ENCODE results near the gene ZNRF3.

ZNRF3 gene

DNA sequence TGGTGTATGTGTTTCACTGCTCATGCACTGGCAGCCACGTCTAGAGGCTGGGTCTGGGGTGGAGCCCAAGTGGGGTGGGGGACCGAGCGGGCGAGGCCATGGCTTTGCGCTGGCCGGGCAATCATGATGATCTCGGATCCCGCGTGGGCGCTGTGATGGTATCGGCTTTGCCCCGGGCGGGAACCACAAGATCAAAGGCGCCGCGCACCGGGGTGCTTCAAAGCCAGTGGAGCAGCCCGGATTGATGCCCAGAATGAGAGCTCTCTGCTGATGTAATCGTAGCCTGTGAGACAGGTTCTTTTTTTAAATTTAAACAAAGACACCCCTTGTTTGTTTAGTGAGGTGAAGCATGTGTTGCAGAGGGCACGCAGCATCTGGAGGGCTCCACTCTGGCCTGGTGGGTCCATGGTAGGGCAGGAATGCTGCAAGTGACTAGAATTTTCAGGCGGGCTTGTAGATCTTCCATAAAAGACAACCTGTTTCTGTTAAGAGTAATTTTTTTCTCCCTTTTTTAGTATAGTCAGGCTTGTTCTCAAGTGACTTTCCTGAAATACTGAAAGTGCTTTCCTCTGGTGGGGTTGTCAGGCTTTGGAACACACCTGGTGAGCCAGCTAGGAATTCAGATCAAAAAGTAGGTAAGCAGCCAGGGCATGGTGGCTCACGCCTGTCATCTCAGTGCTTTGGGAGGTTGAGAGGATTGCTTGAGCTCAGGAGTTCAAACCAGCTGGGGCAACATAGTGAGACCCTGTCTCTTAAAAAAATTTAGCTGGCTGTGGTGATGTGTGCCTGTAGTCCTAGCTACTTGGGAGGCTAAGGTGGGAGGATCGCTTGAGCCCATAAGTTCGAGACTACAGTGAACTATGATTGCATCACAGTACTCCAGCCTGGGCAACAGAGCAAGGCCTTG is 40.7 kb downstream of the ZNRF3 start:
- POLR2A ChIA-PET = interaction anchor here (1.0 kb wide), 1 partner anchor 41 kb away, joined by 4 read pairs; the partner anchor contains the start of gene ZNRF3
- TF ChIP-seq TRIM28 (IDR thresholded peaks at IDR 0.05; ENCODE audit: borderline replicate concordance, low read length) (no peak), ZNF184 (tag by site-specific recombination; IDR thresholded peaks at IDR 0.05) (no peak), TCF7L2 (IDR thresholded peaks at IDR 0.05; ENCODE audit: borderline replicate concordance, low read depth, low read length) (peak; percentile 94; the same call in 1 of the 2 replicates), ZFP37 (tag by site-specific recombination; IDR thresholded peaks at IDR 0.05) (no peak), ZNF133 (tag by site-specific recombination; IDR thresholded peaks at IDR 0.05) (no peak), ZNF501 (tag by site-specific recombination; IDR thresholded peaks at IDR 0.05) (no peak), WT1 (tag by site-specific recombination; IDR thresholded peaks at IDR 0.05) (no peak), ZNF248 (tag by site-specific recombination; IDR thresholded peaks at IDR 0.05) (no peak), ZSCAN23 (tag by site-specific recombination; IDR thresholded peaks at IDR 0.05) (no peak), KLF1 (tag by site-specific recombination; IDR thresholded peaks at IDR 0.05) (peak; percentile 84), HOXD13 (CRISPR knock-in tag; IDR thresholded peaks at IDR 0.05; ENCODE audit: borderline replicate concordance) (no peak), ZBTB8A (tag by site-specific recombination; IDR thresholded peaks at IDR 0.05) (peak; percentile 33; the same call in 1 of the 2 replicates), ZFHX2 (tag by site-specific recombination; conservative IDR thresholded peaks at IDR 0.05) (peak; percentile 51; the same call in 1 of the 2 replicates), SCRT1 (tag by site-specific recombination; IDR thresholded peaks at IDR 0.05; ENCODE audit: borderline replicate concordance) (no peak), KLF10 (tag by site-specific recombination; IDR thresholded peaks at IDR 0.05) (no peak), ZNF335 (tag by site-specific recombination; conservative IDR thresholded peaks at IDR 0.05) (no peak), ZIC2 (tag by site-specific recombination; IDR thresholded peaks at IDR 0.05) (peak; percentile 69), ZNF239 (tag by site-specific recombination; IDR thresholded peaks at IDR 0.05) (no peak), ZNF549 (tag by site-specific recombination; IDR thresholded peaks at IDR 0.05) (no peak), ZNF394 (tag by site-specific recombination; IDR thresholded peaks at IDR 0.05; ENCODE audit: borderline replicate concordance) (peak; percentile 60; the same call in 1 of the 2 replicates), SALL2 (tag by site-specific recombination; IDR thresholded peaks at IDR 0.05; ENCODE audit: borderline replicate concordance) (no peak)
- TF ChIP-seq, protein P1, sequence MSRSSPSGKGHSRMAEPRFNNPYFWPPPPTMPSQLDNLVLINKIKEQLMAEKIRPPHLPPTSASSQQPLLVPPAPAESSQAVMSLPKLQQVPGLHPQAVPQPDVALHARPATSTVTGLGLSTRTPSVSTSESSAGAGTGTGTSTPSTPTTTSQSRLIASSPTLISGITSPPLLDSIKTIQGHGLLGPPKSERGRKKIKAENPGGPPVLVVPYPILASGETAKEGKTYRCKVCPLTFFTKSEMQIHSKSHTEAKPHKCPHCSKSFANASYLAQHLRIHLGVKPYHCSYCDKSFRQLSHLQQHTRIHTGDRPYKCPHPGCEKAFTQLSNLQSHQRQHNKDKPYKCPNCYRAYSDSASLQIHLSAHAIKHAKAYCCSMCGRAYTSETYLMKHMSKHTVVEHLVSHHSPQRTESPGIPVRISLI (tag by site-specific recombination; IDR thresholded peaks at IDR 0.05) = no peak
- TF ChIP-seq, protein P2, sequence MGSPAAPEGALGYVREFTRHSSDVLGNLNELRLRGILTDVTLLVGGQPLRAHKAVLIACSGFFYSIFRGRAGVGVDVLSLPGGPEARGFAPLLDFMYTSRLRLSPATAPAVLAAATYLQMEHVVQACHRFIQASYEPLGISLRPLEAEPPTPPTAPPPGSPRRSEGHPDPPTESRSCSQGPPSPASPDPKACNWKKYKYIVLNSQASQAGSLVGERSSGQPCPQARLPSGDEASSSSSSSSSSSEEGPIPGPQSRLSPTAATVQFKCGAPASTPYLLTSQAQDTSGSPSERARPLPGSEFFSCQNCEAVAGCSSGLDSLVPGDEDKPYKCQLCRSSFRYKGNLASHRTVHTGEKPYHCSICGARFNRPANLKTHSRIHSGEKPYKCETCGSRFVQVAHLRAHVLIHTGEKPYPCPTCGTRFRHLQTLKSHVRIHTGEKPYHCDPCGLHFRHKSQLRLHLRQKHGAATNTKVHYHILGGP (tag by site-specific recombination; IDR thresholded peaks at IDR 0.05) = no peak
- TF ChIP-seq, protein P3, sequence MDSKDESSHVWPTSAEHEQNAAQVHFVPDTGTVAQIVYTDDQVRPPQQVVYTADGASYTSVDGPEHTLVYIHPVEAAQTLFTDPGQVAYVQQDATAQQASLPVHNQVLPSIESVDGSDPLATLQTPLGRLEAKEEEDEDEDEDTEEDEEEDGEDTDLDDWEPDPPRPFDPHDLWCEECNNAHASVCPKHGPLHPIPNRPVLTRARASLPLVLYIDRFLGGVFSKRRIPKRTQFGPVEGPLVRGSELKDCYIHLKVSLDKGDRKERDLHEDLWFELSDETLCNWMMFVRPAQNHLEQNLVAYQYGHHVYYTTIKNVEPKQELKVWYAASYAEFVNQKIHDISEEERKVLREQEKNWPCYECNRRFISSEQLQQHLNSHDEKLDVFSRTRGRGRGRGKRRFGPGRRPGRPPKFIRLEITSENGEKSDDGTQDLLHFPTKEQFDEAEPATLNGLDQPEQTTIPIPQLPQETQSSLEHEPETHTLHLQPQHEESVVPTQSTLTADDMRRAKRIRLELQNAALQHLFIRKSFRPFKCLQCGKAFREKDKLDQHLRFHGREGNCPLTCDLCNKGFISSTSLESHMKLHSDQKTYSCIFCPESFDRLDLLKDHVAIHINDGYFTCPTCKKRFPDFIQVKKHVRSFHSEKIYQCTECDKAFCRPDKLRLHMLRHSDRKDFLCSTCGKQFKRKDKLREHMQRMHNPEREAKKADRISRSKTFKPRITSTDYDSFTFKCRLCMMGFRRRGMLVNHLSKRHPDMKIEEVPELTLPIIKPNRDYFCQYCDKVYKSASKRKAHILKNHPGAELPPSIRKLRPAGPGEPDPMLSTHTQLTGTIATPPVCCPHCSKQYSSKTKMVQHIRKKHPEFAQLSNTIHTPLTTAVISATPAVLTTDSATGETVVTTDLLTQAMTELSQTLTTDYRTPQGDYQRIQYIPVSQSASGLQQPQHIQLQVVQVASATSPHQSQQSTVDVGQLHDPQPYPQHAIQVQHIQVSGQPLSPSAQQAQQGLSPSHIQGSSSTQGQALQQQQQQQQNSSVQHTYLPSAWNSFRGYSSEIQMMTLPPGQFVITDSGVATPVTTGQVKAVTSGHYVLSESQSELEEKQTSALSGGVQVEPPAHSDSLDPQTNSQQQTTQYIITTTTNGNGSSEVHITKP (tag by site-specific recombination; IDR thresholded peaks at IDR 0.05) = peak; percentile 23; the same call in 1 of the 2 replicates
- TF ChIP-seq, protein P4, sequence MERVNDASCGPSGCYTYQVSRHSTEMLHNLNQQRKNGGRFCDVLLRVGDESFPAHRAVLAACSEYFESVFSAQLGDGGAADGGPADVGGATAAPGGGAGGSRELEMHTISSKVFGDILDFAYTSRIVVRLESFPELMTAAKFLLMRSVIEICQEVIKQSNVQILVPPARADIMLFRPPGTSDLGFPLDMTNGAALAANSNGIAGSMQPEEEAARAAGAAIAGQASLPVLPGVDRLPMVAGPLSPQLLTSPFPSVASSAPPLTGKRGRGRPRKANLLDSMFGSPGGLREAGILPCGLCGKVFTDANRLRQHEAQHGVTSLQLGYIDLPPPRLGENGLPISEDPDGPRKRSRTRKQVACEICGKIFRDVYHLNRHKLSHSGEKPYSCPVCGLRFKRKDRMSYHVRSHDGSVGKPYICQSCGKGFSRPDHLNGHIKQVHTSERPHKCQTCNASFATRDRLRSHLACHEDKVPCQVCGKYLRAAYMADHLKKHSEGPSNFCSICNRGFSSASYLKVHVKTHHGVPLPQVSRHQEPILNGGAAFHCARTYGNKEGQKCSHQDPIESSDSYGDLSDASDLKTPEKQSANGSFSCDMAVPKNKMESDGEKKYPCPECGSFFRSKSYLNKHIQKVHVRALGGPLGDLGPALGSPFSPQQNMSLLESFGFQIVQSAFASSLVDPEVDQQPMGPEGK (tag by site-specific recombination; IDR thresholded peaks at IDR 0.05) = peak; percentile 27; the same call in 1 of the 2 replicates
- TF ChIP-seq, protein P5, sequence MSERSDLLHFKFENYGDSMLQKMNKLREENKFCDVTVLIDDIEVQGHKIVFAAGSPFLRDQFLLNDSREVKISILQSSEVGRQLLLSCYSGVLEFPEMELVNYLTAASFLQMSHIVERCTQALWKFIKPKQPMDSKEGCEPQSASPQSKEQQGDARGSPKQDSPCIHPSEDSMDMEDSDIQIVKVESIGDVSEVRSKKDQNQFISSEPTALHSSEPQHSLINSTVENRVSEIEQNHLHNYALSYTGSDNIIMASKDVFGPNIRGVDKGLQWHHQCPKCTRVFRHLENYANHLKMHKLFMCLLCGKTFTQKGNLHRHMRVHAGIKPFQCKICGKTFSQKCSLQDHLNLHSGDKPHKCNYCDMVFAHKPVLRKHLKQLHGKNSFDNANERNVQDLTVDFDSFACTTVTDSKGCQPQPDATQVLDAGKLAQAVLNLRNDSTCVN (tag by site-specific recombination; optimal IDR thresholded peaks at IDR 0.05) = no peak
- TF ChIP-seq, protein P6, sequence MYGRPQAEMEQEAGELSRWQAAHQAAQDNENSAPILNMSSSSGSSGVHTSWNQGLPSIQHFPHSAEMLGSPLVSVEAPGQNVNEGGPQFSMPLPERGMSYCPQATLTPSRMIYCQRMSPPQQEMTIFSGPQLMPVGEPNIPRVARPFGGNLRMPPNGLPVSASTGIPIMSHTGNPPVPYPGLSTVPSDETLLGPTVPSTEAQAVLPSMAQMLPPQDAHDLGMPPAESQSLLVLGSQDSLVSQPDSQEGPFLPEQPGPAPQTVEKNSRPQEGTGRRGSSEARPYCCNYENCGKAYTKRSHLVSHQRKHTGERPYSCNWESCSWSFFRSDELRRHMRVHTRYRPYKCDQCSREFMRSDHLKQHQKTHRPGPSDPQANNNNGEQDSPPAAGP (tag by site-specific recombination; IDR thresholded peaks at IDR 0.05) = no peak

More for the DNA sequence above, 40.7 kb downstream of the ZNRF3 start:
- H3K4me3 ChIP-seq (ENCODE audit: low read depth, low read length) = peak overlapping the region; percentile 22
- peaks cover 11% of the 10 kb centered on the region for H3K4me1 ChIP-seq (ENCODE audit: control insufficient read depth, insufficient read depth, low read length)
- no peak overlapping the region for H3K27ac ChIP-seq (ENCODE audit: extremely low read depth, low read depth, low read length)
- CTCF ChIA-PET = interaction anchor here (0.6 to 1.7 kb wide), 6 partner anchors 8 to 71 kb away, joined by 3 to 4 read pairs (median 4); no protein-coding TSS in a partner anchor
- no peaks in the 10 kb centered on the region for H3K9me3 ChIP-seq (ENCODE audit: control insufficient read depth, insufficient read depth, low read depth, low read length)
- H3K36me3 ChIP-seq (ENCODE audit: control insufficient read depth in 2 of 2, insufficient read depth in 1 of 2, low read length in 2 of 2) = no peaks in the 10 kb centered on the region
